OCI-LY7 (cell line): ENCODE results near the gene INAVA.

Source experiments
- EZH2phosphoT487 ChIP-seq: fragments of 200-600 bp; sonication (generic); IDR thresholded peaks from 2 replicates; pipeline ENCODE4 v1.6.1; 2018; ENCODE audit warnings: low read depth, borderline replicate concordance, mild to moderate bottlenecking, mixed run types, antibody characterized with exemption, low read length, moderate library complexity, mixed read lengths
- TF ChIP-seq, protein P1 (sequence below): fragments of 200-600 bp; sonication (generic); conservative IDR thresholded peaks from 2 replicates; pipeline ENCODE4 v1.5.1; 2014; ENCODE audit warnings: mild to moderate bottlenecking, antibody characterized with exemption, low read length, moderate library complexity, mixed read lengths

DNA sequence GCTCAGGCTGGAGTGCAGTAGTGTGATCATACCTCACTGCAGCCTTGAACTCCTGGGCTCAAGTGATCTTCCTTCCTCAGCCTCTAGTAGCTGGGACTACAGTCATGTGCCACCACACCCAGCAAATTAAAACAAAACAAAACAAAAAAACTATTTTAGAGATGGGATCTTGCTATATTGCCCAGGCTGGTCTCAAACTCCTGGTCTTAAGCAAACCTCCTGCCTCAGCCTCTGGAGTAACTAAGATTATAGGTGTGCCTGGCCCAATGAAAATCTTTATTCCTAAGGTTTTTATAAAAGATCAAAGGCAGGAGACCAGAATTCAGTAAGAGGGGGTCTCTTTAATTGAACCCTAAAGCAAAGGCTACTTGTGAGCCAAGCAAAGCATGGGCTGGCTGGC is 10.1 kb downstream of the INAVA start:
- TF ChIP-seq, protein P1, sequence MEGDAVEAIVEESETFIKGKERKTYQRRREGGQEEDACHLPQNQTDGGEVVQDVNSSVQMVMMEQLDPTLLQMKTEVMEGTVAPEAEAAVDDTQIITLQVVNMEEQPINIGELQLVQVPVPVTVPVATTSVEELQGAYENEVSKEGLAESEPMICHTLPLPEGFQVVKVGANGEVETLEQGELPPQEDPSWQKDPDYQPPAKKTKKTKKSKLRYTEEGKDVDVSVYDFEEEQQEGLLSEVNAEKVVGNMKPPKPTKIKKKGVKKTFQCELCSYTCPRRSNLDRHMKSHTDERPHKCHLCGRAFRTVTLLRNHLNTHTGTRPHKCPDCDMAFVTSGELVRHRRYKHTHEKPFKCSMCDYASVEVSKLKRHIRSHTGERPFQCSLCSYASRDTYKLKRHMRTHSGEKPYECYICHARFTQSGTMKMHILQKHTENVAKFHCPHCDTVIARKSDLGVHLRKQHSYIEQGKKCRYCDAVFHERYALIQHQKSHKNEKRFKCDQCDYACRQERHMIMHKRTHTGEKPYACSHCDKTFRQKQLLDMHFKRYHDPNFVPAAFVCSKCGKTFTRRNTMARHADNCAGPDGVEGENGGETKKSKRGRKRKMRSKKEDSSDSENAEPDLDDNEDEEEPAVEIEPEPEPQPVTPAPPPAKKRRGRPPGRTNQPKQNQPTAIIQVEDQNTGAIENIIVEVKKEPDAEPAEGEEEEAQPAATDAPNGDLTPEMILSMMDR, result no peak
- TF ChIP-seq EZH2phosphoT487, result no peak
